Measurements from ENCODE around the gene GLIS1.

GLIS1 gene

GRCh38 chr1:53736290-53736689 lies 2.7 kb downstream of the GLIS1 start:
- in situ Hi-C loops (cut with MboI; ENCODE audit: low sequenced_read_pairs): no loop called here

- in situ Hi-C loops (cut with MboI; ENCODE audit: low sequenced_read_pairs): no loop called here
Measured at GRCh38 chr1:53735681-53736080, 3.3 kb downstream of the GLIS1 start.

- in situ Hi-C loops (cut with MboI; ENCODE audit: low sequenced_read_pairs): no loop called here
Measured at GRCh38 chr1:53735261-53735660, 3.7 kb downstream of the GLIS1 start.

GRCh38 chr1:53734650-53735211 lies 4.2 kb downstream of the GLIS1 start:
- in situ Hi-C loops (cut with MboI; ENCODE audit: low sequenced_read_pairs): no loop called here

GRCh38 chr1:53733975-53734649 lies 4.9 kb downstream of the GLIS1 start:
- in situ Hi-C loops (cut with MboI; ENCODE audit: low sequenced_read_pairs): no loop called here

GRCh38 chr1:53733447-53733931 lies 5.5 kb downstream of the GLIS1 start:
- in situ Hi-C loops (cut with MboI; ENCODE audit: low sequenced_read_pairs): no loop called here

GRCh38 chr1:53732912-53733317 lies 6.0 kb downstream of the GLIS1 start:
- in situ Hi-C loops (cut with MboI; ENCODE audit: low sequenced_read_pairs): no loop called here

- in situ Hi-C loops (cut with MboI; ENCODE audit: low sequenced_read_pairs): no loop called here
Measured at GRCh38 chr1:53732409-53732808, 6.6 kb downstream of the GLIS1 start.

GRCh38 chr1:53731779-53732305 lies 7.1 kb downstream of the GLIS1 start:
- in situ Hi-C loops (cut with MboI; ENCODE audit: low sequenced_read_pairs): no loop called here

GRCh38 chr1:53731043-53731600 lies 7.8 kb downstream of the GLIS1 start:
- in situ Hi-C loops (cut with MboI; ENCODE audit: low sequenced_read_pairs): no loop called here

- in situ Hi-C loops (cut with MboI; ENCODE audit: low sequenced_read_pairs): no loop called here
Measured at GRCh38 chr1:53730224-53730865, 8.6 kb downstream of the GLIS1 start.

- in situ Hi-C loops (cut with MboI; ENCODE audit: low sequenced_read_pairs): no loop called here
Measured at GRCh38 chr1:53729456-53730223, 9.3 kb downstream of the GLIS1 start.

GRCh38 chr1:53728702-53729455 lies 10.1 kb downstream of the GLIS1 start:
- in situ Hi-C loops (cut with MboI; ENCODE audit: low sequenced_read_pairs): no loop called here

- in situ Hi-C loops (cut with MboI; ENCODE audit: low sequenced_read_pairs): no loop called here
Measured at GRCh38 chr1:53728196-53728595, 10.8 kb downstream of the GLIS1 start.

- in situ Hi-C loops (cut with MboI; ENCODE audit: low sequenced_read_pairs): no loop called here
Measured at GRCh38 chr1:53727461-53728092, 11.4 kb downstream of the GLIS1 start.

GRCh38 chr1:53726009-53726600 lies 12.9 kb downstream of the GLIS1 start:
- in situ Hi-C loops (cut with MboI; ENCODE audit: low sequenced_read_pairs): no loop called here

- in situ Hi-C loops (cut with MboI; ENCODE audit: low sequenced_read_pairs): no loop called here
Measured at GRCh38 chr1:53725238-53725689, 13.7 kb downstream of the GLIS1 start.

- in situ Hi-C loops (cut with MboI; ENCODE audit: low sequenced_read_pairs): no loop called here
Measured at GRCh38 chr1:53722025-53722424, 16.9 kb downstream of the GLIS1 start.

- in situ Hi-C loops (cut with MboI; ENCODE audit: low sequenced_read_pairs): no loop called here
Measured at GRCh38 chr1:53721088-53721487, 17.9 kb downstream of the GLIS1 start.
